Activated T-helper 2 cell treated with anti-CD3 and anti-CD28 coated beads, Interferon-gamma antibody, Interleukin-2, Interleukin-4, amounts not matched to agents 10 μg/mL and 5 μg/mL and 100 μg/mL, durations not matched to agents 14 hours and 24 hours and 36 hours (primary cell): Measurements from ENCODE around the gene UBN1. TPM values are rescaled to one million over a fixed set of nuclear protein-coding genes. Genes with fewer than 3 reads are reported as not detected.

Experiments used
- DNase-seq: peaks from one replicate; pipeline ENCODE4 v3.0.0; 2021; ENCODE audit warnings: low spot score
- H3K27ac Mint-ChIP-seq: one replicate; pipeline ENCODE4 v1.8.0; 2021; ENCODE audit warnings: mixed read lengths
- H3K27me3 Mint-ChIP-seq: one replicate; pipeline ENCODE4 v1.8.0; 2021; ENCODE audit warnings: low read depth, mixed read lengths
- H3K36me3 Mint-ChIP-seq: one replicate; pipeline ENCODE4 v1.8.0; 2021; ENCODE audit warnings: low read depth, mixed read lengths
- H3K4me1 Mint-ChIP-seq: one replicate; pipeline ENCODE4 v1.8.0; 2021; ENCODE audit warnings: low read depth, mixed read lengths
- H3K4me3 Mint-ChIP-seq: one replicate; pipeline ENCODE4 v1.8.0; 2021; ENCODE audit warnings: low read depth, mild to moderate bottlenecking, moderate library complexity, mixed read lengths
- H3K9me3 Mint-ChIP-seq: one replicate; pipeline ENCODE4 v1.8.0; 2021; ENCODE audit warnings: mixed read lengths
- intact Hi-C: fragments of 100-400 bp; cut with micrococcal nuclease; formaldehyde crosslinking; loops from one replicate; pipeline ENCODE4 v1.15.1; 2023
- total RNA-seq: library from RNA; stranded (reverse); gene quantifications from 2 replicates; pipeline ENCODE4 v1.2.3, GENCODE V29; 2022

The UBN1 gene
- total RNA-seq, 1 donor from 2014 or later: 33.8 TPM

DNA sequence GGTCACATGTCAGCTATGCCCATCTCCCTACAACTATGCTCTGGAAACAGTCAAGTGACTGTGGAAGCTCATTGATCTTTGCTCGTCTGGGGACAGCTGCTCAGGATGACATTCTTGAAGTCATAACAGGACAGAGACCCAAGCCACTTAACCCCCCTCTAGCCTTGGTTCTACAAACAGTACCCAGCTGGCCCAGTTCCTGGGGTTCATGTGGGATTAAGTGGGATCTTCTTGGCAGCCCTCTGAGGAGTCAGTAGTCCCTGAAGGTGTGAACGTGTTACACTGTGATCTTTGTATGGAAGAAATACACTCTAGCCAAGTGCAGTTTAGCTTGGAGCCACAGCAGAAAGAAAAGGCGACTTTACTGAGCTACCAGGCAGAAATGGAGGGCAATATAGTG, 25.8 kb downstream of the UBN1 start:
- Mint-ChIP-seq H3K9me3 (no peaks in the 10 kb centered on the region), H3K36me3 (peaks cover 67% of the 10 kb centered on the region), H3K27ac (no peak overlapping the region), H3K4me1 (peaks cover 2% of the 10 kb centered on the region), H3K27me3 (no peaks in the 10 kb centered on the region), H3K4me3 (no peak overlapping the region)
- no peak for DNase-seq
- intact Hi-C loops: no loop called here

DNA sequence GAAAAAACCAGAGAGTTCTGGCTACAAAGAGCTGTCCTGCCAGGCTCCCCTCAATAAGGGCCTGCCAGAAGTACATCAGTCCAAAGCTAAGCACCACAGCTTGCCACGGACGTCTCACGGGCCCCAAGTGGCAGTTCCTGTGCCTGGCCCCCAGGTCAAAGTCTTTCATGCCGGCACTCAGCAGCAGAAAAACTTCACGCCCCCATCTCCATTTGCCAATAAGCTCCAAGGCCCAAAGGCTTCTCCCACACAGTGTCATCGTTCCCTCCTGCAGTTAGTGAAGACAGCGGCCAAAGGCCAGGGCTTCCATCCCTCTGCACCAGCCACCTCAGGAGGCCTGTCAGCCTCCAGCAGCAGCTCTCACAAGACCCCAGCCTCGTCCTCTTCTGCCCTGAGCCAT, 27.4 kb downstream of the UBN1 start:
- peaks cover 64% of the 10 kb centered on the region for H3K36me3 Mint-ChIP-seq
- H3K27ac Mint-ChIP-seq: no peak overlapping the region

DNA sequence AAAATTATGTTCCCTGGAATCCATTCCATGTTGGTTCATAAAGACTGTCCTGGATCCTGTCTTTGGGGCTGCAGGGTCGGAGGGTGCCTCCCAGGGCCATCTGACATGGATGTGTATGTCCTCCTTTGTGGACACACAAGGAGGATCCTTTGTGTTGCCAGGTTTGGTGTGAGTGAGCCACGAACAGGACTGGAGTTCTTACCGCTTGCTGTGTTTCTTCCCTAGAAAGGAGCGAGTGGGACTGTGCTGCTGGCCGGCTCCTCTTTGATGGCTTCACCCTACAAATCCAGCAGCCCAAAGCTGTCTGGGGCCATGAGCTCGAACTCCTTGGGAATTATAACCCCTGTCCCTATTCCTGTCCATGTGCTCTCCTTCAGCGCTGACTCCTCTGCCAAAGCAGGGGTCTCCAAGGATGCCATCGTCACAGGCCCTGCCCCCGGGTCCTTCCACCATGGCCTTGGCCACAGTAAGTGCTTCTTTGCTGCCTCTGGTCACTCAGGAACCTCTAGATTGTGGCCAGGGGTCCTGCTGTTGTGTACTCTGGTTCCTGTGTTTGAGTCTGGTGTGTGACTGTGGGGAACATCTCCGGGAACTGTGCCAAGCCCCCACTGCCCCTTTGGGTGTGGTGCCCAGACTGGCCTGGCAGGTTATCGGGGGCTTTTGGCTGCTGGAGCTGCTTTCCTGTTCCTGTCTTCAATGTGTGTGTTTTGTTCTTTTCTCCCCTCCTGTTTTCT, 29.5 kb downstream of the UBN1 start:
- Mint-ChIP-seq H3K4me3 (no peak overlapping the region), H3K27me3 (no peaks in the 10 kb centered on the region), H3K27ac (no peak overlapping the region), H3K36me3 (peaks cover 58% of the 10 kb centered on the region), H3K9me3 (no peaks in the 10 kb centered on the region), H3K4me1 (no peaks in the 10 kb centered on the region)
- intact Hi-C loops: no loop called here
- no peak for DNase-seq

More for the DNA sequence above, 27.4 kb downstream of the UBN1 start:
- Mint-ChIP-seq H3K4me1 (no peaks in the 10 kb centered on the region), H3K9me3 (no peaks in the 10 kb centered on the region), H3K27me3 (no peaks in the 10 kb centered on the region), H3K4me3 (no peak overlapping the region)
- intact Hi-C loops: no loop called here
- DNase-seq: no peak

DNA sequence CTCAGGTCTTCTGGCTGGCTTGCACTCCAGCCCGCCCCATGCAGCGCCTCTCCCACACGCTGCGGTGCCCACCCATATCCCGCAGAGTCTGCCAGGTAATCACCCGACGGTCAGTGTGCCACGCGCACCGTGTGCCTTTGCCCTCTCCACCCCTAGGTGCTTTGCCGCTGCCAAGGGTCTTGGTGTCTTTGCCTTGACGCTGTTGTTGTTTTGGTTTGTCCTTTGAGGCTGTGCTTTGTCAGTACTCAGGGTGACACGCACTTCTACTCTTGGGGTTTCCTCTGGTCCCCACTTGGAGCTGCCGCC, 30.1 kb downstream of the UBN1 start:
- H3K4me1 Mint-ChIP-seq: no peaks in the 10 kb centered on the region
- no peak overlapping the region for H3K27ac Mint-ChIP-seq
- H3K4me3 Mint-ChIP-seq: no peak overlapping the region
- H3K27me3 Mint-ChIP-seq: no peaks in the 10 kb centered on the region
- H3K36me3 Mint-ChIP-seq: peaks cover 60% of the 10 kb centered on the region
- intact Hi-C loops: no loop called here
- no peak for DNase-seq
- H3K9me3 Mint-ChIP-seq: no peaks in the 10 kb centered on the region

DNA sequence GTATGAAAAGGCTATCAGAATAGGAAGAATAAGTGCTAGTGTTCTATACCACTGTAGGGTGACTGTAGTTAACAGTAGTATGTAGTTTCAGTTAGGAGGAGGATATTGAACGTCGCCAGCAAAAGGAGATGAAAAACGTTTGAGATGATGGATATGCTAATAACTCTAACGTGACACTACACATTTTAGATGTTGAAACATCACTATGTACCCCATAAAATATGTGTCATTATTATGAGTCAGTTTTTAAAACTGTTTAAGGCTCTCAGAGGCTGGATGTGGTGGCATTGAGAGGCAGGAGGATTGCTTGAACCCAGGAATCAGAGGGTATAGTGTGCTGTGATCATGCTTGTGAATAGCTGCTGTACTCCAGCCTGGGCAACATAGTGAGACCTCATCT, 31.8 kb downstream of the UBN1 start:
- Mint-ChIP-seq H3K36me3 (peaks cover 57% of the 10 kb centered on the region), H3K27me3 (no peaks in the 10 kb centered on the region), H3K4me1 (no peaks in the 10 kb centered on the region), H3K27ac (no peak overlapping the region), H3K9me3 (no peaks in the 10 kb centered on the region), H3K4me3 (no peak overlapping the region)
- intact Hi-C loops: no loop called here
- no peak for DNase-seq

DNA sequence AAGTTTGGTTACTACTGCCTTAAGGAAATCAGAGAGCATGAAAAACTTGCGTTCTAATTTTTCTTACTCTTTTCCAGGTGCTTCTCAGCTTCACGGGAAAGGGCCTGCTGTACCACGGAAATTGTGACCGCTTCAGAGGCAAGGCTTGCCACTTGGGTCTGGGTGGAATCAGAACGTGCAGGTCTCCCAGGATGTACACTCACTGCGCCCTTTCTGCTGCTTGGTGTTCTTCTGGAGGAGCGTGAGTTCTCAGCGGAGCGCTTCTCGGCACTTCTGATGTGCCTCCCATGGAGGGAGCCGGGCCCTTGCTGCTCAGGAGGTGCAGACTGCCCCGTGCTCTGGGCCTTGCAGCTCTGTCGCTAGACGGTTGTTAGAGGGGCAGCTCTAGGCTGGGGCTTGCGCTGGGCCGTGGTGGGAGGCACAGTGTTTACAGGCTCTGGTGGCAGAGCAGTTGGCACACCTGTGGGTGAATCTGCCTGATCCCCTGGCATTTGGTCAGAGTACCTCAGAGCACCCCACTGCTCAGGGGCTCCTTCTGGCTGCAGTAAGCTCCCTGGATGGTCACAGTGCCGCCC, 32.8 kb downstream of the UBN1 start:
- Mint-ChIP-seq H3K36me3 (peaks cover 62% of the 10 kb centered on the region), H3K9me3 (no peaks in the 10 kb centered on the region), H3K4me1 (no peaks in the 10 kb centered on the region), H3K27ac (no peak overlapping the region), H3K27me3 (no peaks in the 10 kb centered on the region), H3K4me3 (no peak overlapping the region)
- no peak for DNase-seq
- intact Hi-C loops: no loop called here

DNA sequence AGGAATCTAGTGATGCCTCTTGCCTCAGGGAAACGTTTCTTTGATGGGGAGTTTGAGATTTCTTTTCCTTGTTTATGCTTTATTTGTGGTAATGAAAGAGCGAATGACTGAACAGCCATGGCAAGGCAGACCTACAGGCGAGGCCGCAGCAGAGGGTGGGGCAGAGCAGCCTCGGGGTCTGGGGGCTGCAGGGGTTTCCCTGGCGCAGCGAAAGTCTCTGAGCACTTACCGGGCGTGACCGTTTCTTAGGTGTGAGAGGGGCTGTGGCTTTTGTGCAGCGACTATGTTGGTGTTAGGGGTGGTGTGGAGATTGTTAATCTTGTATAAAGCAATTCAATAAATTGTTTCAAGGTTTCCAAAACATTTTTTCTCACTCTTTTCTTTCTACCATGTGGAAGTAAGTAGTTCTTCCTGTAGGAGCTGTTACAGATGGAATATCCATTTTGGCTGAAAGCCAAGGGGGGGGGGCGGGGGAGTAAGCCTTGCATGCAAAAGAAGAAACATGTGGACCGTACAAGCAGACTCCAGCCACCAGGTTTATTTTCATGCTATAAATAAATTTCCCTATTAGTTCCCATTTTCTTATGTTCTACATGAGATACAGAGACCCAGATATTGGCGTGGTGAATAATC, 34.8 kb downstream of the UBN1 start:
- intact Hi-C loops: no loop called here
- H3K9me3 Mint-ChIP-seq: no peaks in the 10 kb centered on the region
- H3K4me3 Mint-ChIP-seq: no peak overlapping the region
- no peak for DNase-seq
- H3K27ac Mint-ChIP-seq: no peak overlapping the region
- peaks cover 59% of the 10 kb centered on the region for H3K36me3 Mint-ChIP-seq
- no peaks in the 10 kb centered on the region for H3K27me3 Mint-ChIP-seq
- peaks cover 2% of the 10 kb centered on the region for H3K4me1 Mint-ChIP-seq

DNA sequence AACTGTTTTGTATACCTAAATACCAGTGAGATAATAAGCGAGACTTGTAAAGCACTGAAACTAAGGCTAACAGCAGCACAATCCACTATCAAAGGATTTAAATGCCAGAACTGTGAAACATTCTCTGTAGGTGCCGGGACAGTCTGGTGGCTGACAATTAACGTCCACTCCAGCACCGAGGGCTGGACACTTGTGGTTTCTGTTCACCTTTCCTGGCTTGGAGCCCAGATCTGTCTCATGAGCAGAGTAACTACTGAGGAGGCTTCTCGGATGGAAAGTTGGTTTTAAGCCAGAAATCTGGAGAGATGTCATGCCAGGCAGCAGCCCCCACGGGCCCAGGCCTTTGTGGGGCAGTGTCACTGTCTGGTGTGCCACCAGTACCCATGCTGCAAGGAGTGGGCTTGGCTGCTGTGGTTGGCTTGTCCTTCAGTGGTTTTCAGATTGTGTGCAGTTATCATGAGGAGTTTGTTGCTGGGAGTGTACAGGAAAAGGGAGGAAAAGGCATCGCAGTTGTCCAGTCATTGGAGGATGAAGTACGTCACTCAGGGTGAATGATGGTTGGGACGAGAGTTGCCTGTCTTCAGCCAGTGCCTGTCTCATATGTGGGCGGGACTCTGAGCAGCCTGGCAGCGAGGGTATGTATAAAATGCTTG, 35.5 kb downstream of the UBN1 start:
- intact Hi-C loops: no loop called here
- Mint-ChIP-seq H3K36me3 (peaks cover 55% of the 10 kb centered on the region), H3K27ac (no peak overlapping the region)

DNA sequence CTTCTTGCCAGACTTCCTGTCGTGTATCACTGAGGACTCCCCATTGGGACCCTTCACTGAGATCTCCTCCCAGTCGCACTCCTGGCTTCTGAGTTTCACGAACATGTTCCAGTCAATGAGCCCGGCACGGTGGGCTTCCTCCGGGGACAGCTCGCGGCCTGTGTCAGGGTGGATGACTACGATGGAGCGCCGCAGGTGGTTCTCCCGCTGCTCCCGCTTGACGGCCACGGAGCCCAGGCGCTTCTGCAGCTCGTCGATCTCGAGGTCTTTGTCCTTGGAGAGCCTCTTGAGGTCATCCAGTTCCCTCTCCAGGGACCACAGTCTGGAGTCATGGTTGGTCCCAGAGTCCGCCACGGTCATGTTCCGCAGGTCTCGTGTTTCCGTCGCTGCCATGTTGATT, 36.2 kb downstream of the UBN1 start:
- Mint-ChIP-seq H3K4me3 (no peak overlapping the region), H3K36me3 (peaks cover 51% of the 10 kb centered on the region), H3K27me3 (no peaks in the 10 kb centered on the region), H3K4me1 (peaks cover 2% of the 10 kb centered on the region), H3K27ac (no peak overlapping the region), H3K9me3 (no peaks in the 10 kb centered on the region)
- intact Hi-C loops: no loop called here
- no peak for DNase-seq

More for the DNA sequence above, 35.5 kb downstream of the UBN1 start:
- Mint-ChIP-seq H3K27me3 (no peaks in the 10 kb centered on the region), H3K4me1 (peaks cover 2% of the 10 kb centered on the region), H3K4me3 (no peak overlapping the region), H3K9me3 (no peaks in the 10 kb centered on the region)
- no peak for DNase-seq

DNA sequence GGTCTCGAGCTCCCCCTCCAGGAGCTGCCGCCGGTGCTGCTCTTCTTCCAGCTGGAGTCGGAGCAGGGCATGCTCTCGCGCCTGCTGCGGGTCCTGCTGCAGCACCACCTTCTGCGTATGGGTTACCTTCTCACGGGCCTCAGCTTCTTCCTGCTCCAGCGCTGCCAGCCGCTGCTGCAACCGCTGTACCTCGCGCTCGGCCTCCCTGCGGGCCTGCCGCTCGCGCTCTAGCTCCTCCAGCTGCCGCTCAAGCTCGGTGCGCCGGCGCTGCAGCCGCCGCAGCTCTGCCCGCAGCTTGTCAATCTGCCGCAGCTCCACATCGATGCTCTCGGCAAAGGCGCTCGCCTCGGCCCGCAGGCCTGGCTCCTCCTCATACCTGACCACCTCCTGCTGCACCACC, 36.9 kb downstream of the UBN1 start:
- H3K36me3 Mint-ChIP-seq: peaks cover 46% of the 10 kb centered on the region
- H3K4me1 Mint-ChIP-seq: peaks cover 2% of the 10 kb centered on the region
- no peak overlapping the region for H3K27ac Mint-ChIP-seq
- DNase-seq: no peak
- H3K9me3 Mint-ChIP-seq: no peaks in the 10 kb centered on the region
- intact Hi-C loops: no loop called here
- no peaks in the 10 kb centered on the region for H3K27me3 Mint-ChIP-seq
- H3K4me3 Mint-ChIP-seq: no peak overlapping the region

DNA sequence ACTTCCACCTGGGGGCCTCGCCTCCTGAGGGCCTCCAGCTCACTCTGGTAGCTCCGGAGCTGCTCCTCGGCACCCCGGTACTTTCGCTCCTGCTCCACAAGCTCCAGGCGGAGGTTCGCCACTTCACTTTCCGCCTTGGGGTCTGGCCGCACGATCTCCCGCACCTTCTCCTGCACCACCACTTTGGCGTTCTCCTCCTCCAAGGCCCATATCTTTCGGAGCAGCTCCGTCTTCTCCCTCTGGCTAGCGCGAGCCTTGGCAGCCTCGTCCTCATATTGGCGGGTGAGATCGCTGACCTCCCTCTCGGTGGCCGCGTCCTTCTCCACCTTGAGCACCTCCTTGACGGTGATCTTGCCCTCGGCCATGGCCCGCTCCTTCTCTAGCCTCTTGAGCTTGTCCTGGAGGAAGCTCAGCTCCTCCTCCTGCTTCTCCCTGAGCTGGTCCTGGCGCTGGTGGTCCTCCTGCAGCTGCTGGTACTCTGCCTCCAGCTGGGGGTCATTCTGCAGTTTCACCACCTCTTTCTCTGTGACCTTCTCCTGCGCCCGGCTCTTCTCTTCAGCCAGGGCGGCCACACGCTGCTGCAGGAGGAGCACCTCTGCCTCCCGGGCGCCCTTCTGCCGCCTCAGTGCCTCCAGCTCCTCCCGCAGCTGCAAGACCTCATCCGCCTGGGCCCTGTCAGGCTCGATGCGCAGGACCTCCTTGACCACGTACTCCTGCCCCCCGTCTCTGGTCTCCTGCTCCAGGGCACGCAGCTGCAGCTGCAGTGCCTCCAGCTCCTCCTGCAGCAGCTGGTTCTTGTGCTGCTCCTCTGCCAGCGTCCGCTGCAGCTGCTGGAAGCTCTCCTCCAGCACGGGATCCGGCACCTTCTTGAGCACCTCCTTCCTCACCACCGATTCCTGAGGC, 37.9 kb downstream of the UBN1 start:
- Mint-ChIP-seq H3K27me3 (no peaks in the 10 kb centered on the region), H3K36me3 (peaks cover 40% of the 10 kb centered on the region), H3K4me1 (peaks cover 2% of the 10 kb centered on the region), H3K4me3 (no peak overlapping the region), H3K27ac (no peak overlapping the region), H3K9me3 (no peaks in the 10 kb centered on the region)
- intact Hi-C loops: no loop called here
- no peak for DNase-seq

DNA sequence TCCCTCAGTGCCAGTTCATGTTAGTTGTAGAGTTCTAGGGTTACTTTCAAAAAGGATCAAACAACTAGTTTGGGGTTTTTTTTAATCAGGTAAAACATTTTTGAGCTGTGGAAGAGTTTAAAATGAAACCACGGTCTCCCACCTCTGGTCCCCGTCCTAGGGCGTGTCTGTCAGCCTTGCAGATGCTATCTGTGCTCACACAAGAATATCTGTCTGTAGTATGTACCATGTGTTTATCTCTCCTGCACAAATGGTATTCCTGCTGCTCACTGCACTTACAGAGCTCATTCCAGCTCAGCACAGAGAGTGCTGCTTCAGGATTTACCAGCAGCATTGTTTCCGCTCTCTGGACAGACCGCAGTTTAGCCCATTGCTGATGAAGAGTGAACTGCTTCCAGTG, 38.9 kb downstream of the UBN1 start:
- H3K4me3 Mint-ChIP-seq: no peak overlapping the region
- no peaks in the 10 kb centered on the region for H3K27me3 Mint-ChIP-seq
- H3K36me3 Mint-ChIP-seq: peaks cover 33% of the 10 kb centered on the region
- peaks cover 2% of the 10 kb centered on the region for H3K4me1 Mint-ChIP-seq
- intact Hi-C loops: no loop called here
- DNase-seq: no peak
- no peaks in the 10 kb centered on the region for H3K9me3 Mint-ChIP-seq
- H3K27ac Mint-ChIP-seq: peak overlapping the region; percentile 38
